Islet precursor cell (in vitro differentiated cells): ENCODE results near the gene GUCY2F.

Experiments used
- DNase-seq: peaks from one replicate; pipeline ENCODE4 v3.0.0-alpha.2; 2018

The GUCY2F gene

GRCh38 chrX:109481986-109482385 is at the start of gene GUCY2F:
TSS of gene GUCY2F (minus strand) at chrX:109482086. CDS start at chrX:109475936, 6,150 bp downstream.
- DNase-seq: no peak

GRCh38 chrX:109519001-109519400 is 37.1 kb upstream of the GUCY2F start:
- DNase-seq: no peak

GRCh38 chrX:109511113-109511512 is 29.2 kb upstream of the GUCY2F start:
- DNase-seq: no peak

GRCh38 chrX:109508915-109509314 is 27.0 kb upstream of the GUCY2F start:
- no peak for DNase-seq

- no peak for DNase-seq
Observed at GRCh38 chrX:109501176-109501575, 19.3 kb upstream of the GUCY2F start.

GRCh38 chrX:109498434-109498833 is 16.5 kb upstream of the GUCY2F start:
- no peak for DNase-seq

GRCh38 chrX:109489174-109489573 is 7.3 kb upstream of the GUCY2F start:
- DNase-seq: no peak

GRCh38 chrX:109487640-109488039 is 5.8 kb upstream of the GUCY2F start:
- DNase-seq: no peak

- DNase-seq: peak; percentile 79
Observed at GRCh38 chrX:109485470-109486340, 3.8 kb upstream of the GUCY2F start.

GRCh38 chrX:109484886-109485285 is 3.0 kb upstream of the GUCY2F start:
- no peak for DNase-seq

GRCh38 chrX:109475174-109475891 is 6.6 kb downstream of the GUCY2F start:
- peak; percentile 90 for DNase-seq

- DNase-seq: peak; percentile 83
Observed at GRCh38 chrX:109472939-109473735, 8.7 kb downstream of the GUCY2F start.

- DNase-seq: no peak
Observed at GRCh38 chrX:109464231-109464630, 17.7 kb downstream of the GUCY2F start.

GRCh38 chrX:109463784-109464183 is 18.1 kb downstream of the GUCY2F start:
- DNase-seq: no peak

- no peak for DNase-seq
Observed at GRCh38 chrX:109448282-109448938, 33.5 kb downstream of the GUCY2F start.

- no peak for DNase-seq
Observed at GRCh38 chrX:109441266-109441665, 40.6 kb downstream of the GUCY2F start.

- DNase-seq: no peak
Observed at GRCh38 chrX:109440475-109440874, 41.4 kb downstream of the GUCY2F start.

GRCh38 chrX:109409181-109409580 is 72.7 kb downstream of the GUCY2F start:
- no peak for DNase-seq

GRCh38 chrX:109403922-109404321 is 78.0 kb downstream of the GUCY2F start:
- no peak for DNase-seq

- no peak for DNase-seq
Observed at GRCh38 chrX:109399831-109400230, 82.1 kb downstream of the GUCY2F start.

GRCh38 chrX:109398833-109399232 is 83.1 kb downstream of the GUCY2F start:
- no peak for DNase-seq

- DNase-seq: no peak
Observed at GRCh38 chrX:109398061-109398460, 83.8 kb downstream of the GUCY2F start.

- peak; percentile 61 for DNase-seq
Observed at GRCh38 chrX:109393859-109394258, 88.0 kb downstream of the GUCY2F start.
